ENCODE measurements around the gene SGK1. TPM values are rescaled to one million over a fixed set of nuclear protein-coding genes. Genes with fewer than 3 reads are reported as not detected.
"Not testable (repeated sequence)": the region's sequence is repeated elsewhere in the genome, so short reads cannot be mapped to it uniquely, and the experiment has no call there.

The SGK1 gene
- total RNA-seq, 4 donors from 2014 or later: 379 to 684 (median 450) TPM

DNA sequence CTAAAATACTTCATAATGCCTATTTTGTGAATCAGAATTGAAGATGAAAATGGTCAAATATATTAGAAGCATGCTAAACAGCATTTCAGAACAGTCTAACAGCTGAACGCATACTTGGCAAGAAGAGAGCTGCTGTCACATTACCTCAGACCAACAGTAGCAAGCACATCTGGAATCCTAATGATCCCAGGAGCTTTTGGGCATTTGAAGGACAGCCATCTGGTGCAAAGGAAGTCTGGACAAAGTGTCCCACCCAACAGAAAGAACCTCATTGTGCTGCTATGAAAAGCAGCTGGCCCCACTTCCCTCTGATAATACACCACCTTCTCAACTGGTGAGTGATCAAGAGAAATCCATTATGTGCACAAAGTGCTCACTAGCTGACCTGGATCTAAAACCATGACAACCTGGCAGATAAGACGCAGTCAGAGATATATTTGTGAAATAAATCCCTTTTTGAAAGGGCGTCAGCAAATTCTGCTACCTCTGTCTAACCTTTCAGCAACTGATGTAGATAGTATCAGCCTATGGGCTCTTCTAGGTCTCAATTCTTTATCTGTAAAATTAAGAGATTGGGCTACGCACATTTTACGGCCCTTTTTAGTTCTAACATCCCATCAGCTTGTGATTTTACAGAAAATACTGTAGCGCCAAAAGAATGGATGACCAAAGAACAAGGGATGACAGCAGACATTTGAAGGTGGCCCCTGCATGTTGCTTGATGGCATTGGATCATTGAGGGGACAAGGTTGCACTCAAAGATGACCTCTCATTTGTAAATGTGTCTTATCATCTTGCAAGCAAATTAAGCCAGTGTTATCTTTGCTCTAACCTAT, 78.7 kb downstream of the SGK1 start:
- Histone ChIP-seq H3K4me3 (no peak overlapping the region), H3K36me3 (no peaks in the 10 kb centered on the region), H3K27me3 (no peaks in the 10 kb centered on the region), H3K9me3 (no peaks in the 10 kb centered on the region), H3K4me1 (peaks cover 16% of the 10 kb centered on the region), H3K27ac (no peak overlapping the region)
- no peak for DNase-seq (ENCODE audit: low spot score in 2 of 2)
- TF ChIP-seq, protein P1, sequence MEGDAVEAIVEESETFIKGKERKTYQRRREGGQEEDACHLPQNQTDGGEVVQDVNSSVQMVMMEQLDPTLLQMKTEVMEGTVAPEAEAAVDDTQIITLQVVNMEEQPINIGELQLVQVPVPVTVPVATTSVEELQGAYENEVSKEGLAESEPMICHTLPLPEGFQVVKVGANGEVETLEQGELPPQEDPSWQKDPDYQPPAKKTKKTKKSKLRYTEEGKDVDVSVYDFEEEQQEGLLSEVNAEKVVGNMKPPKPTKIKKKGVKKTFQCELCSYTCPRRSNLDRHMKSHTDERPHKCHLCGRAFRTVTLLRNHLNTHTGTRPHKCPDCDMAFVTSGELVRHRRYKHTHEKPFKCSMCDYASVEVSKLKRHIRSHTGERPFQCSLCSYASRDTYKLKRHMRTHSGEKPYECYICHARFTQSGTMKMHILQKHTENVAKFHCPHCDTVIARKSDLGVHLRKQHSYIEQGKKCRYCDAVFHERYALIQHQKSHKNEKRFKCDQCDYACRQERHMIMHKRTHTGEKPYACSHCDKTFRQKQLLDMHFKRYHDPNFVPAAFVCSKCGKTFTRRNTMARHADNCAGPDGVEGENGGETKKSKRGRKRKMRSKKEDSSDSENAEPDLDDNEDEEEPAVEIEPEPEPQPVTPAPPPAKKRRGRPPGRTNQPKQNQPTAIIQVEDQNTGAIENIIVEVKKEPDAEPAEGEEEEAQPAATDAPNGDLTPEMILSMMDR (IDR thresholded peaks at IDR 0.05): no peak
- TF ChIP-seq EP300 (IDR thresholded peaks at IDR 0.05): no peak
- no peak for TF ChIP-seq POLR2AphosphoS5 (IDR thresholded peaks at IDR 0.05)
- no peak for TF ChIP-seq POLR2A (IDR thresholded peaks at IDR 0.05)
- 61% methylated on average over 6 of the region's 6 CpGs for WGBS

DNA sequence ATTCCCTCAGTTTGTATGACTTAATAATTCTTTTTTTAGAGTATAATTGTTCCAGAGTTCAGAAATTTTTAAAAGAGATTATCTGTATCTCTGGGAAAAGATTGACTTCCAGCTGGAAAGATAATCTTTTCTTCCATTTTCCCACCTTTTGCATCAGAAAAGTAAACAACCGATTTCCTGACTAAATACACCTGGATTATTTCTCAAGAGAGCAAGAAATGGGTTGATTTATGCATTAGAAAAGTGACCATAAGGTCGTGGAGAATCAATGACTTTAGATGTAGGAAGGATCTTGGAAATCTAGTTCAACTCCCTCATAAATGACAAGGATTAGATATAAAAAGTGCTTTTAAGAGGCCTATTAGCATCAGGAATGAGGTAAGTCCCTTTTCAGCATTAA, 79.9 kb downstream of the SGK1 start:
- 60% methylated on average over 2 of the region's 2 CpGs for WGBS
- H3K27me3 ChIP-seq: no peaks in the 10 kb centered on the region
- H3K36me3 ChIP-seq: no peaks in the 10 kb centered on the region
- no peak for DNase-seq (ENCODE audit: low spot score in 2 of 2)
- peaks cover 16% of the 10 kb centered on the region for H3K4me1 ChIP-seq
- TF ChIP-seq EP300 (IDR thresholded peaks at IDR 0.05): no peak
- TF ChIP-seq, protein P1 (IDR thresholded peaks at IDR 0.05): no peak
- TF ChIP-seq POLR2A (IDR thresholded peaks at IDR 0.05): no peak
- TF ChIP-seq POLR2AphosphoS5 (IDR thresholded peaks at IDR 0.05): no peak
- no peak overlapping the region for H3K27ac ChIP-seq
- no peaks in the 10 kb centered on the region for H3K9me3 ChIP-seq
- no peak overlapping the region for H3K4me3 ChIP-seq

DNA sequence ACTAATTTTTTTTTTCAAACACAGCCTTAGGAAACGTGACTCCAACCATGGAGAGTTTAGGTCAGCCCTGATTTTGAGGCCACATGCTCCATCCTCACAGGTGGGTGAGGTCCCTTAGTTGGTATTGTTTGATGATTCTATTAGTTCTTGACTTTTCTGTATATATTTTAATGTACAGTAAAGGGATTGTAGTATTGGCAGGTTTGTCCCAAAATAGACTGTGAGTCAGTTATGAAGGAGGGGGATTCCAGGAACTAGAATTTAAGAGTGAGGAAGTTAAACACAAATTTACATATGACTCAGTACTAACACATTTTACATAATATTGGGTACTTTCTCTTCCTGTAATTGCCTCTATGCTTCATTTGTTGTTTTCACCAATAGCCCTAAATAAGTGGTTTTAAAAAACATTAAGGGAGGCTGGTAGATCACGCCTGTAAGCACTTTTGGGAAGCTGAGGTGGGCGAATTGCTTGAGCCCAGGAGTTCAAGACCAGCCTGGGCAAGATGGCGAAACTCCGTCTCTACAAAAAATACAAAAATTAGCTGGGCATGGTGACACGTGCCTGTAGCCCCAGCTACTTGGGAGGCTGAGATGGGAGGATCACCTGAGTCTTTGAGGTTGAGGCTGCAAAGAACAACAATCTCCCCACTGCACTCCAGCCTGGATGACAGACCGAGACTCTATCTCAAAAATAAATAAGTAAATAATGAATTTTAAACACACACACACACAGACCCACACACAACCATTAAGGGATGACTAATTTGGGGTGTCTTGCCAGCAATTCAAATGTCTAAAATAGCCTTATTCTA, 81.8 kb downstream of the SGK1 start:
- 71% methylated on average over 7 of the region's 7 CpGs for WGBS
- Histone ChIP-seq H3K27ac (no peak overlapping the region), H3K4me3 (no peak overlapping the region), H3K36me3 (no peaks in the 10 kb centered on the region), H3K27me3 (no peaks in the 10 kb centered on the region), H3K9me3 (no peaks in the 10 kb centered on the region), H3K4me1 (peaks cover 16% of the 10 kb centered on the region)
- TF ChIP-seq EP300 (IDR thresholded peaks at IDR 0.05): no peak
- no peak for TF ChIP-seq POLR2AphosphoS5 (IDR thresholded peaks at IDR 0.05)
- TF ChIP-seq, protein P1 (IDR thresholded peaks at IDR 0.05): no peak
- TF ChIP-seq POLR2A (IDR thresholded peaks at IDR 0.05): no peak
- DNase-seq (ENCODE audit: low spot score in 2 of 2): no peak

DNA sequence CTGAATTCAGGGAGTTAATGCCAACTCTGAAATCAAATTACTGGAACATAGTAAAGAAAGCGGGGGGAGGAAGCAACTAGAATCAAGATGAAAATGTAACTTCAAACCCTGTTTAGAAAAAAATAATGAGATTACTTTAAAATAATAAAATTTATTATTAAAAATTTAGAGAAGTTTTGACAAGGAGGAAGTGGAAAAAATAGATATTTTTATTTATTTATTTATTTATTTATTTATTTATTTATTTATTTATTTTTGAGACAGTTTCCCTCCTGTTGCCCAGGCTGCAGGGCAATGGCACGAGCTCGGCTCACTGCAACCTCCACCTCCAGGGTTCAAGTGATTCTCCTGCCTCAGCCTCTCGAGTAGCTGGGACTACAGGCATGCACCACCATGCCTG, 82.6 kb downstream of the SGK1 start:
- H3K27ac ChIP-seq; H3K36me3 ChIP-seq; H3K4me3 ChIP-seq; H3K27me3 ChIP-seq; H3K9me3 ChIP-seq; DNase-seq (ENCODE audit: low spot score in 2 of 2): not testable (repeated sequence)
- WGBS: 77% methylated on average over 4 of the region's 4 CpGs
- H3K4me1 ChIP-seq: peaks cover 16% of the 10 kb centered on the region

DNA sequence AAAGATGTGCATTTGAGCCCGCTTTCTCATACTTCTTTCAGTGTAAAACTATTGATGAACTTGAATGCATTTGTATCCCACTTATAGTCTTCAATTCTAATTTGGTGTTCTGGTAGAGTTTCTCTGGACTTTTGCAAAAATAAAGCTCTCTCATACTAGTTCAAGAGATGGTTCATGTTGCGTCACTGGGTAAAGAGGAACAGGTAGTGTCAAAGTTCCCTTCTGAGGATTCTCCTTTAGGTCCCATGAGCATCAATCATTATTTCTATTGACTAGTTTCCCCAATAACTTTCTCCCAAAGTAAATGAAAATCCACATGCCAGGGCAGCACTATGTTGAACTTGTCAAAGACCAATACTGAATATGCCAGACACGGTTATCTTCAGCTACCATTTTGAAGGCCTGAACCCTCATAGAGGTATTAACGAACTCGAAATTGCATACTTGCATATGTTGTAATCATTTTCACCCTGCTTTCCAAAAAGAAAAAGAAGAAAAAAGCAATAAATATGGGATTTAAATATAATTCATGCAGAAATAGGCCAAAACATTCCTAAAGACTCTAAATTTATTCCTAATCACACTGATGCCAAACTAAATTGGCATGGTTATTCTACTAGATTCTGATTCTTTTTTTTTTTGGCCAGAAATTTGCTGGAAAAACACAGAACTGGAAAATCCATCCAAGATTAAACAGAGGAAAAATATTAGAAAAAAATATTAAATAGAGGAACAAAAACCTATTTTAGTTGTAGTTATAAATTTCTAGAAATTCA, 84.5 kb downstream of the SGK1 start:
- no peaks in the 10 kb centered on the region for H3K27me3 ChIP-seq
- 72% methylated on average over 5 of the region's 5 CpGs for WGBS

More for the DNA sequence above, 84.5 kb downstream of the SGK1 start:
- no peak for DNase-seq (ENCODE audit: low spot score in 2 of 2)
- peaks cover 2% of the 10 kb centered on the region for H3K4me1 ChIP-seq
- no peaks in the 10 kb centered on the region for H3K9me3 ChIP-seq
- no peaks in the 10 kb centered on the region for H3K36me3 ChIP-seq
- no peak overlapping the region for H3K27ac ChIP-seq
- no peak overlapping the region for H3K4me3 ChIP-seq
- TF ChIP-seq POLR2A (IDR thresholded peaks at IDR 0.05): no peak
- TF ChIP-seq, protein P1 (IDR thresholded peaks at IDR 0.05): no peak

Measured in suprapubic skin (tissue), 4 donors.